Measurements from ENCODE around the gene NT5C3B.
"Not testable (repeated sequence)": the region's sequence is repeated elsewhere in the genome, so short reads cannot be mapped to it uniquely, and the experiment has no call there.

NT5C3B gene

DNA sequence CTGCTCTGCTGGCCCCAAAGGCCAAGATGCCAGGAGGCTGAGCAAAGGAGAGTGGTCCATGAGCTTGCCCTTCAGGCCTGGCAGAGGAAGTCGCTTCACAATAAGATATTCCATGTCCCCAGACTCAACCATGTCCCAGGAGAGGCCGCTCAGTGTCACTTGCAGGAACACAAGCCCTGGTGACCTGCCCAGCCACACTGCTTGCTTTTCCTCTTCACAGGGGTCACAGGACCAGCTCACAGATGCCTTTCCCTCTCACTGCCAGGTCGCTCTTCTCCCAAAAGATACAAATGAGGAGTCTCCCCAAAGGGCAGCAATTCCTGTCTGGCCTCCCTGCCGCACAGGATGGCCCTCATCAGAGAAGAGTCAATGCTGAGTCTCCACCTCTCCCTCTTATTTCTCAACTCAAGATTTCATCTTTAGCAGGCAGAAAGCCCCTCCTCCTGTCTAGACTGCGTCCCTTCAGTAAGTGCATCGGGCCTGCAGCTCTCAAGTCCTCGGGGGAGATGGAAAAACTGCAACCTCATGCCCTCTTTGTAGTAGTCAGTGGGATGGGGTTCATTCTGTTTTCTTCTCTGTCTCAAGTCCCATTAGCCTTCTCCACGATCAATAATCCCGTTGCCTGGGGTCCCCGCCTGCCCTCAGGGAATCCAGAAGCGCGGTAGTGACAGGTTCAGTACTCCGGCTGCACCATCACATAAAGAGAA is 54.5 kb downstream of the NT5C3B start:
- no peak for DNase-seq

DNA sequence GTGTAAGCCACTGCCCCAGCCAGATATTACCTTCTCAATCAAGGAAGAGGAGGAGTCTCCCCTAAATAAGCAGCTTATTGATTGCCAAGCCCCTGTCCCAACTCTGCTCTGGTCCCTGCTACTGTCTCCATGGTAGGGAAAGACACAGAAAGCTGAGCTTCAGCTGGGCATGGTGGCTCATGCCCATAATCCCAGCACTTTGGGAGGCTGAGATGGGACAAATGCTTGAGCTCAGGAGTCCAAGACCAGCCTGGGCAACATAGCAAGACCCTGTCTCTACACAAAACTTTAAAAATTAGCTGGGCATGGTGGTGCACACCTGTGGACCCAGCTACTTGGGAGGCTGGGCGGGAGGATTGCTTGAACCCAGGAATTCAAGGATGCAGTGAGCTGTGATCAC is 56.1 kb downstream of the NT5C3B start:
- no peak for DNase-seq

DNA sequence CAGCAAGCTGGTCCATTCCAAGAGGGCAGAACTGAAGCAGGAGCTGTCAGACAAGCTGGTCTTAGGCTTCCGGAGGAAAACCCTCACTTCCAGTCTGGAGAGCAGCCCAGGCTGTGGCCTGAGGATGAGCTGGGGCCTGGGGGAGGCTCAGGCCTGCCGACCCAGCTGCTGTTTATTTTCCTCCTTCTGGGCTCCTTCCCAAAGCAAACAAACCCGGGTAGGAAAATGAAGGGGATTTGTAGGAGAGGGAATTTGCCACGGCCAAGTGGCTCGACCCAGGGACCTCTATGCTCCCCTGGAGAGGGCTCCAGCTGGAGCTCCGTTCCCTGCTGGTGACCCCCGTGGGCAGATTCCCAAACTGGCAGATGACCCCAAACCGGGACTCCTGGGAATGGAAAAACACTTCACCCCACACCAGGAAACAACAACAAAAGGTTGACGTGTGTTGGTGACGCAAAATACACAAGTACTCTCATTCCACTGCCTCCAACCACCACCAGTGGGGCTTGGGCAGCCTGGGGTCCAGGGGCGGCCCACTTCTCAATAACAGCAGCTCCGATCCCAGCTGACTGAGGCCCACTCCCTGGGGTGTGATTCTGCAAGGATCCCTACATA is 58.4 kb downstream of the NT5C3B start:
- no peak for DNase-seq

DNA sequence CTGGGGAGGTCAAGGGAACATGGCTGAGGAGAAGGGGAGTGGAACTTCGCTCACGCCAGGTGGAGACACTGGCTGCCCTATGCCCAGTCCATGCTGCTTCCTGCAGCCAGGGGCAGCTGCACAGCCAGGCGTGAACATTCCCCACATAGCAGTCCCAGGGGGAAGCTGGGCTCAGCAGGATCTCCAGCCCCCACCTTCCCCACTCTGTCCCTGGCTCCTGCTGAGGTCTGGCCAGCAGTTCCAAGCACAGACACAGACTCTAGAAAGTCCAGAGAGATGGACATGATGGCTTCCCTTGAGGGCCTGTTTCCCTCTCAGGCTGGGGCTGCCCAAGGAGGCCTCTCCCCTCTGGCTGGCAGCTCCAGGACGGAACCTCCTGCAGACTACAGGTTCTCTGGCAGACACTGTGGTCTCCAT is 58.9 kb downstream of the NT5C3B start:
- no peak for DNase-seq

DNA sequence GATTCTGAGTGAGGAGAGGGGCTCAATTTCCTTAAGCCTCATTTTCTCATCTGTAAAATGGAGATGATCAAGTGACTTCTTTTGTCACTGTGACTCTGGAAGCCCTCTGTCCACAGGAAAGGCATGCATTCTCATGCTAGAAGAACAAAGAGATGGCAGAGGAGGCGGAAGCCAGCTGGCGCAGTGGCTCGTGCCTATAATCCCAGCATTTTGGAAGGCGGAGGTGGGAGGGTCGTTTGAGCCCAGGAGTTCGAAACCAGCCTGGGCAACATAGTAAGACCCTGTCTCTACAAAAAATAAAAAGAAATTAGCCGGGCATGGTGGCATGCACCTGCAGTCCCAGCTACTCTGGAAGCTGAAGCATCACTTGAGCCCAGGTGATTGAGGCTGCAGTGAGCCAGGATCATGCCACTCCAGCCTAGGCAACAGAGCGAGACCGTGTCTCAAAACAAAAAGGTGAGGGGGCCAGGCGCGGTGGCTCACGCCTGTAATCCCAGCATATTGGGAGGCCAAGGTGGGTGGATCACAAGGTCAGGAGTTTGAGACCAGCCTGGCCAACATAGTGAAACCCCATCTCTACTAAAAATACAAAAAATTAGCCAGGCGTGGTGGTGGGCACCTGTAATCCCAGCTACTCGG is 59.7 kb downstream of the NT5C3B start:
- not testable (repeated sequence) for DNase-seq

DNA sequence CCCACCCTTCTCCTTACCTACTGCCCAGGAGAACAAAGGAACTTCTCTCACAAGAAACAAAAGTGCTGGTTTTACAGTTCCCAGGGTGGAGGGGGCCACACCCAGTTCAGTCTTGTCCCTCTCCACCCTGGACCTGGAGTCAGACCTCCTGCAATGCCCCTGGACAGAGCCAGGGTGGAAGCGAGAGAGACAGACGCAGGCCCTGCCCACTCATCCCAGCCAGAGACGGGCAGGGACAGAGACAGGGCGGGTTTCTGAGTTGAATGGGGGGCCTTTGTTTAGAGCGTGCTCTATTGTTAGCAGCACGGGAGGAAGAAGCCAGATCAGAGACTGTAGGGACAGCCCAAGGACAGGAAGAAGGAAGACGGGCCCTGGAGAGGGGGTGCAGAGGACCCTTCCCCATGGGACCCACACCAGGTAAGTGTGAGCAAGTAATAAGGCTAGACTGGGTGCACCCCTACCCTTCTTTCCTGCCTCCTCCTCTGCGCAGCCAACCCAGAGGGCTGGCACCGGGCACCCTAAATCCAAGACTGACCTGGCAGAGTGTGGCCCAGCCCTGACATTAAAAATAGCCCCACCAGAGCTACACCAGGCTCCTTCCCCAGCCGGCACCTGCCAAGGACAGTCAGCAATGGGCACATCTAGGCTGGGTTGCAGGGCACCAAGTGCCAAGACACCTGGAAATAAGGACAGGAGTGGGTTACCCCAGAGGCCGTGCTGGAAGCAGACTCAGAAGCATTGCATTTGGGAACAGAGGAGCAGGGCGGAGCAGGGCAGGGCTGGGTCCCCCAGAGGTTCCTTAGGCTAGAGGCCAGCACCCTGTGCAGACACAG is 60.4 kb downstream of the NT5C3B start:
- no peak for DNase-seq
